ENCODE data around the gene HYAL1. TPM values are rescaled to one million over a fixed set of nuclear protein-coding genes. Genes with fewer than 3 reads are reported as not detected.

The HYAL1 gene
- total RNA-seq, 1 donor from 2014 or later, result 78.8 TPM

DNA sequence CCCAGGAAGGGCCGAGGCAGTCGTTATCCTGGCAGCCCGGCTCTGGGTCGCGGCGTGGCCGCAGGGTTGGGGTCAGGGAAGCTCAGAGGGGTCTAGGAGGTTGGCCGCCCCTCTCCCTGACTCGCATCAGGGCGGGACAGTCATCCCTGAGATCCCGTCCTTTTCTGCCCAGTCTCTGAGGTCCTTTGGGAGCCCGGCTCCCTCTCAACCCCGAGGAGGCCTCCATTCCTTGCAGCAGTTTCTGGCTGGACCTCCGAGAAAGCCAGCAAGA is 18.7 kb upstream of the HYAL1 start:
- peaks cover 37% of the 10 kb centered on the region for H3K36me3 ChIP-seq
- TF ChIP-seq, protein P1, sequence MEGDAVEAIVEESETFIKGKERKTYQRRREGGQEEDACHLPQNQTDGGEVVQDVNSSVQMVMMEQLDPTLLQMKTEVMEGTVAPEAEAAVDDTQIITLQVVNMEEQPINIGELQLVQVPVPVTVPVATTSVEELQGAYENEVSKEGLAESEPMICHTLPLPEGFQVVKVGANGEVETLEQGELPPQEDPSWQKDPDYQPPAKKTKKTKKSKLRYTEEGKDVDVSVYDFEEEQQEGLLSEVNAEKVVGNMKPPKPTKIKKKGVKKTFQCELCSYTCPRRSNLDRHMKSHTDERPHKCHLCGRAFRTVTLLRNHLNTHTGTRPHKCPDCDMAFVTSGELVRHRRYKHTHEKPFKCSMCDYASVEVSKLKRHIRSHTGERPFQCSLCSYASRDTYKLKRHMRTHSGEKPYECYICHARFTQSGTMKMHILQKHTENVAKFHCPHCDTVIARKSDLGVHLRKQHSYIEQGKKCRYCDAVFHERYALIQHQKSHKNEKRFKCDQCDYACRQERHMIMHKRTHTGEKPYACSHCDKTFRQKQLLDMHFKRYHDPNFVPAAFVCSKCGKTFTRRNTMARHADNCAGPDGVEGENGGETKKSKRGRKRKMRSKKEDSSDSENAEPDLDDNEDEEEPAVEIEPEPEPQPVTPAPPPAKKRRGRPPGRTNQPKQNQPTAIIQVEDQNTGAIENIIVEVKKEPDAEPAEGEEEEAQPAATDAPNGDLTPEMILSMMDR (IDR thresholded peaks at IDR 0.05), result no peak
- no peak for ATAC-seq
- H3K27me3 ChIP-seq, result no peaks in the 10 kb centered on the region
- peaks cover 64% of the 10 kb centered on the region for H3K4me1 ChIP-seq
- intact Hi-C loops (cut with DNase I), result no loop called here
- peak overlapping the region; percentile 98 for H3K27ac ChIP-seq
- no peaks in the 10 kb centered on the region for H3K9me3 ChIP-seq
- no peak for DNase-seq
- peak overlapping the region; percentile 66 for H3K4me3 ChIP-seq

DNA sequence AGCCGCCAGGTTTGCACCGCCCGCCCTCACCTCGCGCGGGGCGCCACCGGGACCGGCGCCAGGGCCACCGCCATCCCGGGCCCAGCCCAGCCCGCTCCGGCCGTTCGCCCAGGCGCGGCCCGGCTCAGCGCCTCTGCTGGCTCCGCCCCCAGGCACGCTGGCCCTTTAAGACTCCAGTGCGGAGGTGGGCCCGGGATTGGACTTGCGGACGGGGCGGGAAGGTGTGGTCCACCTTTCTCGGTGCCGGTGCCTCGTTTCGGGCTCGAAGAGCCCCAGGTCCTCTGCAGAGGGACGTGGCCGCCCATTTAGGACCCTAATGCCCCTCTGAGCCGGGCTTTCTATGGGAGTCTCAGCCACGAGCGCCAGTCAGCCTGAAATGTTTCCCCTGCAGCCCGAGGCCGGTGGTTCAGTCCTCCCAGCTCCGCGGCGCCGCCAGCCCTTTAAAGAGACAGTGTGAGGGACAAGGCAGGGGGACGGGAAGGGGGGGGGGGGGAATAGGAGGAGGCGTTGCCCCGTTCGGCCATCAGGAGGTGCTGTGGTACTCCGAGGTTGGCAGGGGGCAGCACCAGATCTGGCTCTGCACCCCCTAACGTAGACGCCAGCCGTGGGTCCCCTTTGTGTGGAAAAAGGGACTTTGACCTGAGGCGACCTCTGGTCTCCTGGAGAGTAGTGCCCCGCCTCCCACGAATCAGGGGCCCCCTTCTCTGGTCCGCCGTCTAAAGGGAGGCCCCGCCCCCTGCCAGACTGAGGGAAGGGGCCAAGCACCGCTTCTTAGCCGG is 18.2 kb upstream of the HYAL1 start:
- DNase-seq (peak; percentile 95), ATAC-seq (peak; percentile 78)
- intact Hi-C loops (cut with DNase I), result no loop called here
- H3K4me1 ChIP-seq, result peaks cover 66% of the 10 kb centered on the region
- H3K36me3 ChIP-seq, result peaks cover 40% of the 10 kb centered on the region
- no peaks in the 10 kb centered on the region for H3K27me3 ChIP-seq
- no peaks in the 10 kb centered on the region for H3K9me3 ChIP-seq
- peak overlapping the region; percentile 66 for H3K4me3 ChIP-seq
- H3K27ac ChIP-seq, result peak overlapping the region; percentile 98
- TF ChIP-seq, protein P1 (IDR thresholded peaks at IDR 0.05), result peak; percentile 58

DNA sequence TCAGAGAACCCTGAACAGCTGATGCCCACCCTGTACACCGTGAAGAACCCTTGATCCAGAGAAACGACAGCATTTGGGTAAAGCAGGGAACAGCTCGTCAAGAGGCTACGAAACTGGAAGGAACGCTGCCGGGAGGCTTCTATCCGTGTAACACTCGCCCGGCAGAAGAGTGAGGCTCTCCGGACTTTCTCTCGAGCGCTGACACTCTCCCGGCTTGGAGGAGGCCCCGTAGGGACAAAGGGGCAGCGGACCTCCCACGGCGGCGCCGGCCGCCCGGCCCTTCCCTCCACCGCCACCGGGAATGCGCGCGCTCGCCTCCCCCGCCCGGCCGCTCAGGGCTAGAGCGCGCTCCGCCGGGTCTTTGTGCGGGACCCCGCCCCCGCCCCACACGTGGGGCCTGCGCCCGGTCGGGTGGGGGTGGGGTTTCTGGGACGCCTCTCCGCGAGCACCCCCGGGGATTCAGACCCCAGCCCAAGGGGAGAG is 17.5 kb upstream of the HYAL1 start:
- Histone ChIP-seq H3K27ac (peak overlapping the region; percentile 98), H3K36me3 (peaks cover 39% of the 10 kb centered on the region), H3K4me1 (peaks cover 72% of the 10 kb centered on the region), H3K27me3 (no peaks in the 10 kb centered on the region), H3K4me3 (peak overlapping the region; percentile 66), H3K9me3 (no peaks in the 10 kb centered on the region)
- ATAC-seq, result peak; percentile 66
- TF ChIP-seq, protein P1 (IDR thresholded peaks at IDR 0.05), result no peak
- peak; percentile 92 for DNase-seq
- intact Hi-C loops (cut with DNase I), result no loop called here

DNA sequence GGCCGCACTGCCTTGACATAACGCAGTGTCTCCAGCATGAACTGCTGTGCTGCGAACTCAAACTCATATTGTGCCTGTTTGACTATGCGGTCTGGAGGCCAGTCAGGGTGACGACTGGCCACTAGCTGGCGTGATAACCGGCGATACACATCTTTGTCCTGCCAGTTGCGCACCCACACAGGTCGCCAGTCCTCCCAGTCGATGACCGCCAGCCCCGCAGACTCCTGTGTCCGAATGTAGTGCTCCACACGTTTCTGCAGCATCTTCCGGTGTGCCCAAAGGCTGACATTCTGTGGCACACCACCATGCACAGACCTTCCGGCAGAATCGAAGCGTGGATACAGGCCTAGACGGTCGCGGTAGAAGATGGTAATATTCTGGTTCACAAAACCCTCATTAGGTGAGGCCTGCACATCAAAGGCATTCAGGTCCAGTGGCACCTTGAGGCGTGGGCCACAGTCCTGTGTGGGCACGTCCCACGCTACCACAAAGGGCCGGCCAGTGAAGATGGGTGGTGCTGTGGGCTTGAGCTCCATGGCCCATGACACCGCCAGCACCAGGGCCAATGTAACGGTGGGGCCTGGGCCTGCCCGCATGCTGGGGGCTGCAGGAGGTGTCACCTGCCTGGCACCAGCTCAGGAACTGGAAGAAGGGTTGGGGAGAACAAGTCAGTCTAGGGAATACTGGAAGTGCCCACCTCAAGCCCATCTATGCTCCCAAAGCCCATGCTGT is 16.7 kb upstream of the HYAL1 start:
- intact Hi-C loops (cut with DNase I), result no loop called here
- TF ChIP-seq, protein P1 (IDR thresholded peaks at IDR 0.05), result no peak

DNA sequence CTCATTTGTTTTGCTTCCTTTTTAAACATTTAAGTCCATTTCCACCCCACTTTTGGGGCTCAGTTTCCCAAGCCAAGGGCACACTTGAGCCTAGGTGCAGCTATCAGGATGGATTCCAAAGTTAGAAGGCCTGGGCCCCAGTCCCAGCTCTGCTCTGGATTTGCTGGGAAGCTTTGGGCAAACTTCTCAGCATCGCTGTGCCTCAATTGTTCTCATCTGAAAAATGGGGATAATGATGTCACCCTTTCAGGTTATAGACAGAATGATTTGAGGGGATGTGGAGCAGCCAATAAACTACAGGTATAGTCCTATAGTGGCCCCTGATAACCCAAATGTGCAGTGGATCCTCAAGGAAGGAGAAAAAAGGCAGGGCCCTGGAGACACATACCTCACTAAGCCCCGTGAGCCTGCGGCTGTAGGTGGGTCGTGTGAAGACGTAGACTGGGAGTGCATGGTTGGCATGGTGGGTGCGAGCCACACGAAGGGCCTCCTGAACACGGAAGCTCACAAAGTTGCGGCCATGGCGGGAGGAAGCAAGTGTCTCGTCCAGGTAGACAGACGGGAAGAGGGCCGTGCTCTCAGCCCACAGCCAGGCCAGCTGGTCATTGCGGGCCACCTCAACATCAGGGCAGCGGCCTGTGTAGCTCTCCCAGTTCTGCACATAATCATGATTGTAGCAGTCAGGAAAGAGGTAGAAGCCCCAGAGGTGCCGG is 16.0 kb upstream of the HYAL1 start:
- no peaks in the 10 kb centered on the region for H3K27me3 ChIP-seq

More for the DNA sequence above, 16.7 kb upstream of the HYAL1 start:
- Histone ChIP-seq H3K27ac (peak overlapping the region; percentile 98), H3K4me1 (peaks cover 76% of the 10 kb centered on the region), H3K27me3 (no peaks in the 10 kb centered on the region), H3K4me3 (peak overlapping the region; percentile 66), H3K9me3 (no peaks in the 10 kb centered on the region), H3K36me3 (peaks cover 33% of the 10 kb centered on the region)
- DNase-seq (no peak), ATAC-seq (no peak)

More for the DNA sequence above, 16.0 kb upstream of the HYAL1 start:
- DNase-seq (no peak), ATAC-seq (no peak)
- TF ChIP-seq, protein P1 (IDR thresholded peaks at IDR 0.05), result no peak
- Histone ChIP-seq H3K4me1 (peaks cover 70% of the 10 kb centered on the region), H3K4me3 (peak overlapping the region; percentile 66), H3K36me3 (peaks cover 33% of the 10 kb centered on the region), H3K27ac (peak overlapping the region; percentile 98), H3K9me3 (no peaks in the 10 kb centered on the region)
- intact Hi-C loops (cut with DNase I), result no loop called here

All from upper lobe of right lung (tissue), 1 donor.